Measurements from ENCODE around the gene PLOD3.
A peak's percentile ranks its signal among the peaks of the same experiment; 100 is the strongest.

The PLOD3 gene

GRCh38 chr7:101179117-101179516, 38.3 kb downstream of the PLOD3 start:
- no peak for DNase-seq

GRCh38 chr7:101177644-101178043, 39.7 kb downstream of the PLOD3 start:
- no peak for DNase-seq

- no peak for DNase-seq
Observed at GRCh38 chr7:101175664-101176063, 41.7 kb downstream of the PLOD3 start.

GRCh38 chr7:101174322-101174854, 43.0 kb downstream of the PLOD3 start:
- no peak for DNase-seq

GRCh38 chr7:101173752-101174244, 43.6 kb downstream of the PLOD3 start:
- no peak for DNase-seq

GRCh38 chr7:101172854-101173751, 44.3 kb downstream of the PLOD3 start:
- no peak for DNase-seq

- DNase-seq: no peak
Observed at GRCh38 chr7:101172005-101172853, 45.2 kb downstream of the PLOD3 start.

GRCh38 chr7:101171442-101171837, 45.9 kb downstream of the PLOD3 start:
- DNase-seq: no peak

- no peak for DNase-seq
Observed at GRCh38 chr7:101170617-101171441, 46.6 kb downstream of the PLOD3 start.

GRCh38 chr7:101169838-101170551, 47.4 kb downstream of the PLOD3 start:
- peak; percentile 62 for DNase-seq

- DNase-seq: no peak
Observed at GRCh38 chr7:101169110-101169837, 48.1 kb downstream of the PLOD3 start.

GRCh38 chr7:101168412-101169049, 48.9 kb downstream of the PLOD3 start:
- no peak for DNase-seq

GRCh38 chr7:101167645-101168411, 49.6 kb downstream of the PLOD3 start:
- no peak for DNase-seq

- no peak for DNase-seq
Observed at GRCh38 chr7:101166909-101167644, 50.3 kb downstream of the PLOD3 start.

GRCh38 chr7:101166648-101166908, 50.8 kb downstream of the PLOD3 start:
- no peak for DNase-seq

- no peak for DNase-seq
Observed at GRCh38 chr7:101165958-101166647, 51.3 kb downstream of the PLOD3 start.

- DNase-seq: no peak
Observed at GRCh38 chr7:101165075-101165957, 52.1 kb downstream of the PLOD3 start, which contains the start of gene VGF. Gene VGF (minus strand): TSS chr7:101165569. CDS start chr7:101164843, 726 bp downstream.

Data from NK-92 treated with Interleukin-12 subunit alpha and Interleukin-12 subunit beta, amount 100 ng/mL, for 24 hours (cell line).